GM23338 (cell line): ENCODE measurements around the gene TMEM52. TPM values are rescaled to one million over a fixed set of nuclear protein-coding genes. Genes with fewer than 3 reads are reported as not detected.

ENCODE experiments used
- CREB1 ChIP-seq: fragments of 250-450 bp; sonication (Bioruptor Pico); IDR thresholded peaks from 2 replicates; pipeline ENCODE4 v1.5.0; 2020; ENCODE audit warnings: low read depth, mild to moderate bottlenecking, moderate library complexity
- CTCF ChIP-seq, 2 experiments: fragments of 200-600 bp in 1 of 2; sonication (generic) in 1 of 2; conservative IDR thresholded peaks; 2 replicates each; pipeline versions ENCODE4 v1.5.1 to v1.6.1; 2016 to 2017; ENCODE audit warnings: antibody characterized with exemption in 2 of 2, low read depth in 2 of 2, mild to moderate bottlenecking in 2 of 2, moderate library complexity in 1 of 2
- EZH2 ChIP-seq: fragments of 200-600 bp; sonication (generic); IDR thresholded peaks from one replicate; pipeline ENCODE4 v1.8.0; 2017; ENCODE audit warnings: antibody characterized with exemption, mild to moderate bottlenecking, low read depth; ENCODE audit not compliant: unreplicated experiment
- EZH2phosphoT487 ChIP-seq: fragments of 200-600 bp; sonication (generic); IDR thresholded peaks from one replicate; pipeline ENCODE4 v1.8.1; 2018; ENCODE audit warnings: antibody characterized with exemption; ENCODE audit not compliant: unreplicated experiment
- POLR2AphosphoS5 ChIP-seq: IDR thresholded peaks from 2 replicates; pipeline ENCODE4 v1.6.1; 2016; ENCODE audit warnings: antibody characterized with exemption, low read depth
- REST ChIP-seq: IDR thresholded peaks from one replicate; pipeline ENCODE4 v1.6.1; 2018; ENCODE audit warnings: antibody characterized with exemption; ENCODE audit not compliant: unreplicated experiment
- STAT1 ChIP-seq: IDR thresholded peaks from one replicate; pipeline ENCODE4 v1.6.1; 2016; ENCODE audit warnings: antibody characterized with exemption; ENCODE audit not compliant: unreplicated experiment
- ZNF331 ChIP-seq: fragments of 250-450 bp; sonication (Bioruptor Pico); IDR thresholded peaks from 2 replicates; pipeline ENCODE4 v1.5.0; 2020; ENCODE audit warnings: low read depth, mild to moderate bottlenecking, moderate library complexity
- ZNF462 ChIP-seq: fragments of 250-450 bp; sonication (Bioruptor Pico); IDR thresholded peaks from 2 replicates; pipeline ENCODE4 v1.5.0; 2020; ENCODE audit warnings: mild to moderate bottlenecking, moderate library complexity
- polyA plus RNA-seq: library from polyadenylated mRNA; unstranded; fragments of >200 nt; fragmentation: Nextera tagmentation; extraction: Ambion mirVana; gene quantifications from 2 replicates; pipeline ENCODE4 v1.2.1, GENCODE V29; 2016
- total RNA-seq: library from RNA; depleted of rRNA; stranded (reverse); fragments of >200 nt; shearing (Covaris generic); gene quantifications from 2 replicates; pipeline ENCODE4 v1.2.3, GENCODE V29; 2014

The TMEM52 gene
- total and polyA plus RNA-seq, 2 experiments from 2014 or later: 19.5 to 25.0 TPM

- TF ChIP-seq ZNF462 (CRISPR knock-in tag) (no peak), ZNF331 (CRISPR knock-in tag) (no peak), EZH2phosphoT487 (no peak), CREB1 (CRISPR knock-in tag) (no peak), CTCF (conservative IDR thresholded peaks at IDR 0.05; ENCODE audit: low read depth in 2 of 2) (no peak), EZH2 (no peak), POLR2AphosphoS5 (no peak), REST (no peak), STAT1 (no peak)
Observed at GRCh38 chr1:1895456-1896336, 23.4 kb downstream of the TMEM52 start (continued).
